Mucosa of rectum (tissue), 2 donors: ENCODE measurements around the gene STARD8.

ENCODE experiments used
- H3K27ac ChIP-seq, 2 donors: one replicate each; pipeline ENCODE4 v1.7.0; 2013; ENCODE audit warnings: inconsistent platforms in 2 of 2, low read depth in 2 of 2, low read length in 2 of 2
- H3K27me3 ChIP-seq, 2 donors: one replicate each; pipeline ENCODE4 v1.7.0; 2013; ENCODE audit warnings: low read length in 2 of 2; ENCODE audit not compliant: control insufficient read depth in 2 of 2, insufficient read depth in 2 of 2
- H3K36me3 ChIP-seq, 2 donors: one replicate each; pipeline ENCODE4 v1.7.0; 2013; ENCODE audit warnings: low read length in 2 of 2; ENCODE audit not compliant: control insufficient read depth in 2 of 2, insufficient read depth in 2 of 2
- H3K4me1 ChIP-seq, 2 donors: one replicate each; pipeline ENCODE4 v1.7.0; 2013; ENCODE audit warnings: low read length in 2 of 2, mild to moderate bottlenecking in 1 of 2; ENCODE audit not compliant: control insufficient read depth in 2 of 2, insufficient read depth in 2 of 2
- H3K4me3 ChIP-seq, 2 donors: one replicate each; pipeline ENCODE4 v1.7.0; 2013; ENCODE audit warnings: low read length in 2 of 2
- H3K9ac ChIP-seq, 2 donors: one replicate each; pipeline ENCODE4 v1.7.0; 2013; ENCODE audit warnings: low read length in 2 of 2, low read depth in 1 of 2, mild to moderate bottlenecking in 1 of 2
- H3K9me3 ChIP-seq, 2 donors: one replicate each; pipeline ENCODE4 v1.7.0; 2013; ENCODE audit warnings: low read length in 2 of 2; ENCODE audit not compliant: control insufficient read depth in 2 of 2
- donor health status: healthy.
- donor health status: Normal muscosa, but diverticular disease.

The STARD8 gene

GRCh38 chrX:68721546-68721945, 74.1 kb downstream of the STARD8 start:
- Histone ChIP-seq H3K27ac (no peak overlapping the region), H3K27me3 (no peaks in the 10 kb centered on the region), H3K9ac (no peak overlapping the region), H3K4me1 (no peaks in the 10 kb centered on the region), H3K4me3 (no peak overlapping the region), H3K9me3 (no peaks in the 10 kb centered on the region), H3K36me3 (no peaks in the 10 kb centered on the region)

GRCh38 chrX:68721991-68722860, 74.8 kb downstream of the STARD8 start:
- H3K36me3 ChIP-seq, result no peaks in the 10 kb centered on the region
- H3K9me3 ChIP-seq, result no peaks in the 10 kb centered on the region
- H3K27ac ChIP-seq, result no peak overlapping the region
- H3K4me1 ChIP-seq, result no peaks in the 10 kb centered on the region
- peaks cover 2 to 3% of the 10 kb centered on the region in 2 donors for H3K27me3 ChIP-seq
- no peak overlapping the region for H3K9ac ChIP-seq
- H3K4me3 ChIP-seq, result no peak overlapping the region

- no peak overlapping the region for H3K27ac ChIP-seq
- no peaks in the 10 kb centered on the region for H3K36me3 ChIP-seq
- no peaks in the 10 kb centered on the region for H3K9me3 ChIP-seq
- no peak overlapping the region for H3K9ac ChIP-seq
- no peak overlapping the region for H3K4me3 ChIP-seq
- H3K27me3 ChIP-seq, result peaks cover 3% of the 10 kb centered on the region in 2 donors
- no peaks in the 10 kb centered on the region for H3K4me1 ChIP-seq
Observed at GRCh38 chrX:68723491-68724155, 76.2 kb downstream of the STARD8 start.

GRCh38 chrX:68724531-68725020, 77.1 kb downstream of the STARD8 start:
- Histone ChIP-seq H3K27me3 (peaks cover 3% of the 10 kb centered on the region in 2 donors), H3K27ac (no peak overlapping the region), H3K9ac (no peak overlapping the region), H3K36me3 (no peaks in the 10 kb centered on the region), H3K9me3 (no peaks in the 10 kb centered on the region), H3K4me1 (no peaks in the 10 kb centered on the region), H3K4me3 (no peak overlapping the region)

GRCh38 chrX:68725756-68726365, 78.4 kb downstream of the STARD8 start:
- Histone ChIP-seq H3K36me3 (no peaks in the 10 kb centered on the region), H3K27me3 (peaks cover 3% of the 10 kb centered on the region in 2 donors), H3K9ac (no peak overlapping the region)

GRCh38 chrX:68726366-68726765, 78.9 kb downstream of the STARD8 start:
- H3K36me3 ChIP-seq, result no peaks in the 10 kb centered on the region
- H3K9ac ChIP-seq, result no peak overlapping the region
- no peak overlapping the region for H3K4me3 ChIP-seq
- no peaks in the 10 kb centered on the region for H3K4me1 ChIP-seq
- H3K27ac ChIP-seq, result no peak overlapping the region
- H3K9me3 ChIP-seq, result no peaks in the 10 kb centered on the region
- H3K27me3 ChIP-seq, result peaks cover 3% of the 10 kb centered on the region in 2 donors

More at GRCh38 chrX:68725756-68726365, 78.4 kb downstream of the STARD8 start:
- Histone ChIP-seq H3K27ac (no peak overlapping the region), H3K9me3 (no peaks in the 10 kb centered on the region), H3K4me3 (no peak overlapping the region), H3K4me1 (no peaks in the 10 kb centered on the region)

- H3K27me3 ChIP-seq, result peaks cover 3 to 7% of the 10 kb centered on the region in 2 donors
- no peak overlapping the region for H3K27ac ChIP-seq
- no peak overlapping the region for H3K4me3 ChIP-seq
- no peak overlapping the region for H3K9ac ChIP-seq
- no peaks in the 10 kb centered on the region for H3K36me3 ChIP-seq
- no peaks in the 10 kb centered on the region for H3K4me1 ChIP-seq
- no peaks in the 10 kb centered on the region for H3K9me3 ChIP-seq
Observed at GRCh38 chrX:68727696-68728095, 80.2 kb downstream of the STARD8 start.

- H3K27me3 ChIP-seq, result peaks cover 3 to 7% of the 10 kb centered on the region in 2 donors
- no peaks in the 10 kb centered on the region for H3K36me3 ChIP-seq
Observed at GRCh38 chrX:68728186-68728585, 80.7 kb downstream of the STARD8 start.

GRCh38 chrX:68731254-68731653, 83.8 kb downstream of the STARD8 start:
- no peak overlapping the region for H3K4me3 ChIP-seq
- no peaks in the 10 kb centered on the region for H3K9me3 ChIP-seq
- no peak overlapping the region for H3K9ac ChIP-seq
- H3K36me3 ChIP-seq, result no peaks in the 10 kb centered on the region
- H3K27me3 ChIP-seq, result peaks cover 3 to 7% of the 10 kb centered on the region in 2 donors
- H3K27ac ChIP-seq, result no peak overlapping the region
- no peaks in the 10 kb centered on the region for H3K4me1 ChIP-seq

More at GRCh38 chrX:68728186-68728585, 80.7 kb downstream of the STARD8 start:
- H3K4me3 ChIP-seq, result no peak overlapping the region
- H3K9me3 ChIP-seq, result no peaks in the 10 kb centered on the region
- no peaks in the 10 kb centered on the region for H3K4me1 ChIP-seq
- no peak overlapping the region for H3K27ac ChIP-seq
- H3K9ac ChIP-seq, result no peak overlapping the region
